Left ventricle myocardium superior (tissue), 1 donor: ENCODE results near the gene NOVA1. TPM values are rescaled to one million over a fixed set of nuclear protein-coding genes. Genes with fewer than 3 reads are reported as not detected.
A peak's percentile ranks its signal among the peaks of the same experiment; 100 is the strongest.

Source experiments
- ATAC-seq: fragments of 200-7000 bp; cut with Tn5 transposase; one replicate; pipeline ENCODE4 v1.9.1; 2020; ENCODE audit warnings: mild to moderate bottlenecking, moderate library complexity
- DNase-seq: peaks from one replicate; pipeline ENCODE4 v3.0.0-alpha.2; 2020
- intact Hi-C: fragments of 100-400 bp; cut with micrococcal nuclease; formaldehyde crosslinking; loops from one replicate; pipeline ENCODE4 v1.11.0; 2022
- total RNA-seq: library from RNA; stranded (reverse); fragmentation: NEBNext Ultra II Directional; extraction: Animal tissue kit (Norgen Biotek cat#: 25700); gene quantifications from one replicate; pipeline ENCODE4 v1.2.1, GENCODE V29; 2021
- donor health status: DM: no; HTN: yes; CAD: no; lungs with severe emphysema.

Gene NOVA1
- total RNA-seq, 1 donor from 2014 or later, result 1.9 TPM

GRCh38 chr14:26595926-26596542 lies 1.8 kb downstream of the NOVA1 start:
- DNase-seq, result no peak
- no peak for ATAC-seq
- intact Hi-C loops, result no loop called here

- no peak for DNase-seq
- intact Hi-C loops, result no loop called here
- ATAC-seq, result no peak
These were observed 2.9 kb downstream of the NOVA1 start for GRCh38 chr14:26594756-26595545.

GRCh38 chr14:26594148-26594547 lies 3.7 kb downstream of the NOVA1 start:
- no peak for ATAC-seq
- intact Hi-C loops, result no loop called here
- DNase-seq, result no peak

- intact Hi-C loops, result no loop called here
These were observed 4.5 kb downstream of the NOVA1 start for GRCh38 chr14:26593357-26593756.

GRCh38 chr14:26589925-26590324 lies 7.9 kb downstream of the NOVA1 start:
- ATAC-seq (no peak), DNase-seq (no peak)
- intact Hi-C loops, result no loop called here

More at GRCh38 chr14:26593357-26593756, 4.5 kb downstream of the NOVA1 start:
- no peak for ATAC-seq
- DNase-seq, result no peak

GRCh38 chr14:26577711-26578110 lies 20.1 kb downstream of the NOVA1 start:
- DNase-seq (no peak), ATAC-seq (no peak)
- intact Hi-C loops, result no loop called here

GRCh38 chr14:26554069-26554772 lies 43.6 kb downstream of the NOVA1 start:
- intact Hi-C loops, result no loop called here
- ATAC-seq (no peak), DNase-seq (no peak)

- no peak for DNase-seq
- intact Hi-C loops, result no loop called here
- ATAC-seq, result peak; percentile 45
These were observed 48.3 kb downstream of the NOVA1 start for GRCh38 chr14:26549571-26549970.

- no peak for DNase-seq
- no peak for ATAC-seq
- intact Hi-C loops, result no loop called here
These were observed 49.4 kb downstream of the NOVA1 start for GRCh38 chr14:26548406-26548805.

GRCh38 chr14:26538176-26538575 lies 59.7 kb downstream of the NOVA1 start:
- intact Hi-C loops, result no loop called here
- ATAC-seq, result no peak

GRCh38 chr14:26531894-26532293 lies 65.9 kb downstream of the NOVA1 start:
- no peak for DNase-seq
- no peak for ATAC-seq
- intact Hi-C loops, result no loop called here

More at GRCh38 chr14:26538176-26538575, 59.7 kb downstream of the NOVA1 start:
- DNase-seq, result no peak

- DNase-seq (peak; percentile 42), ATAC-seq (peak; percentile 98)
- intact Hi-C loops, result no loop called here
These were observed 69.2 kb downstream of the NOVA1 start for GRCh38 chr14:26528415-26529182.

- no peak for ATAC-seq
- DNase-seq, result no peak
- intact Hi-C loops, result no loop called here
These were observed 70.7 kb downstream of the NOVA1 start for GRCh38 chr14:26527095-26527494.

GRCh38 chr14:26526137-26526536 lies 71.7 kb downstream of the NOVA1 start:
- ATAC-seq (no peak), DNase-seq (no peak)
- intact Hi-C loops, result no loop called here

GRCh38 chr14:26525085-26525484 lies 72.7 kb downstream of the NOVA1 start:
- DNase-seq (no peak), ATAC-seq (no peak)
- intact Hi-C loops, result no loop called here

GRCh38 chr14:26522967-26523366 lies 74.9 kb downstream of the NOVA1 start:
- intact Hi-C loops, result no loop called here
- DNase-seq, result no peak
- ATAC-seq, result peak; percentile 50

GRCh38 chr14:26517771-26518170 lies 80.1 kb downstream of the NOVA1 start:
- intact Hi-C loops, result no loop called here
- DNase-seq (no peak), ATAC-seq (no peak)

- intact Hi-C loops, result no loop called here
- ATAC-seq (no peak), DNase-seq (no peak)
These were observed 97.8 kb downstream of the NOVA1 start for GRCh38 chr14:26500028-26500427.

- ATAC-seq, result no peak
- no peak for DNase-seq
- intact Hi-C loops, result no loop called here
These were observed 98.3 kb downstream of the NOVA1 start for GRCh38 chr14:26499546-26499945.

- DNase-seq (no peak), ATAC-seq (no peak)
- intact Hi-C loops, result no loop called here
These were observed 110.9 kb downstream of the NOVA1 start for GRCh38 chr14:26486922-26487321.
